Vagina (tissue), 2 donors: Measurements from ENCODE around the gene KCNH8.

Source experiments
- POLR2AphosphoS5 ChIP-seq, 2 donors: sonication (generic); formaldehyde crosslinking; IDR thresholded peaks; one replicate each; pipeline ENCODE4 v1.9.0; 2017; ENCODE audit warnings: antibody characterized with exemption in 2 of 2, mild to moderate bottlenecking in 2 of 2, low read depth in 1 of 2; ENCODE audit not compliant: insufficient read depth in 1 of 2
- TF ChIP-seq, protein P1 (sequence below), 3 experiments: fragments of 450-650 bp in 2 of 3; fragments of 200-600 bp in 1 of 3; sonication (generic) in 1 of 3; IDR thresholded peaks; one replicate each; pipeline ENCODE4 v1.5.1; 2017 to 2019; ENCODE audit warnings: antibody characterized with exemption in 3 of 3, mild to moderate bottlenecking in 2 of 3, moderate library complexity in 2 of 3

DNA sequence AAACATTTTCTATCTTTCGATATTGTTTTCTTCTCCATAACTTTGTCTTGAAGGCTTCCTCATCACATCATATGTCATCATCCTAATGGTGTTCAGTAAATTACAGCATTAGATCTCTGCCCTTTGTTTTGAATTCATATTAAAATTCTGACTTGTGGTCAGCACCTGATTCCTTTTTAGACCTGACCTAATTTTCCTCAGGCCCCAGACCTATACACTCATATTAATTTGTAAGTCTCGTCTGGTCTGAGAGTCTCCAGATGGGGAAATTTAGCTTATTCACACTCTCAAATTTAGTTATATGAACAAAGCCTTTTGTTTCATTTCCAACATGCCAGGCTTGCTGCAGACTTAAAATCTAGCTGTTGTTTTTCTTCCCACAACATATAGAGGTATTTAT lies 248.4 kb downstream of the KCNH8 start:
- TF ChIP-seq, protein P1, sequence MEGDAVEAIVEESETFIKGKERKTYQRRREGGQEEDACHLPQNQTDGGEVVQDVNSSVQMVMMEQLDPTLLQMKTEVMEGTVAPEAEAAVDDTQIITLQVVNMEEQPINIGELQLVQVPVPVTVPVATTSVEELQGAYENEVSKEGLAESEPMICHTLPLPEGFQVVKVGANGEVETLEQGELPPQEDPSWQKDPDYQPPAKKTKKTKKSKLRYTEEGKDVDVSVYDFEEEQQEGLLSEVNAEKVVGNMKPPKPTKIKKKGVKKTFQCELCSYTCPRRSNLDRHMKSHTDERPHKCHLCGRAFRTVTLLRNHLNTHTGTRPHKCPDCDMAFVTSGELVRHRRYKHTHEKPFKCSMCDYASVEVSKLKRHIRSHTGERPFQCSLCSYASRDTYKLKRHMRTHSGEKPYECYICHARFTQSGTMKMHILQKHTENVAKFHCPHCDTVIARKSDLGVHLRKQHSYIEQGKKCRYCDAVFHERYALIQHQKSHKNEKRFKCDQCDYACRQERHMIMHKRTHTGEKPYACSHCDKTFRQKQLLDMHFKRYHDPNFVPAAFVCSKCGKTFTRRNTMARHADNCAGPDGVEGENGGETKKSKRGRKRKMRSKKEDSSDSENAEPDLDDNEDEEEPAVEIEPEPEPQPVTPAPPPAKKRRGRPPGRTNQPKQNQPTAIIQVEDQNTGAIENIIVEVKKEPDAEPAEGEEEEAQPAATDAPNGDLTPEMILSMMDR (IDR thresholded peaks at IDR 0.05): no peak
- TF ChIP-seq POLR2AphosphoS5 (IDR thresholded peaks at IDR 0.05; ENCODE audit: insufficient read depth in 1 of 2, low read depth in 1 of 2): no peak
